ENCODE data around the gene PAPSS1.
"Not testable (repeated sequence)": the region's sequence is repeated elsewhere in the genome, so short reads cannot be mapped to it uniquely, and the experiment has no call there.

PAPSS1 gene

GRCh38 chr4:107685740-107686139, 34.3 kb downstream of the PAPSS1 start:
- no peak for DNase-seq

GRCh38 chr4:107683873-107684272, 36.2 kb downstream of the PAPSS1 start:
- no peak for DNase-seq

GRCh38 chr4:107682306-107682705, 37.7 kb downstream of the PAPSS1 start:
- no peak for DNase-seq

GRCh38 chr4:107669068-107669467, 51.0 kb downstream of the PAPSS1 start:
- no peak for DNase-seq

- no peak for DNase-seq
Observed at GRCh38 chr4:107666134-107666533, 53.9 kb downstream of the PAPSS1 start.

- no peak for DNase-seq
Observed at GRCh38 chr4:107665001-107665400, 55.0 kb downstream of the PAPSS1 start.

GRCh38 chr4:107658400-107659336, 61.4 kb downstream of the PAPSS1 start:
- DNase-seq, result no peak

GRCh38 chr4:107655289-107655688, 64.7 kb downstream of the PAPSS1 start:
- DNase-seq, result no peak

GRCh38 chr4:107654694-107655093, 65.3 kb downstream of the PAPSS1 start:
- no peak for DNase-seq

GRCh38 chr4:107651408-107651807, 68.6 kb downstream of the PAPSS1 start:
- DNase-seq, result not testable (repeated sequence)

- DNase-seq, result no peak
Observed at GRCh38 chr4:107650251-107650650, 69.8 kb downstream of the PAPSS1 start.

GRCh38 chr4:107648178-107648991, 71.6 kb downstream of the PAPSS1 start:
- DNase-seq, result no peak

- DNase-seq, result no peak
Observed at GRCh38 chr4:107647591-107647990, 72.4 kb downstream of the PAPSS1 start.

GRCh38 chr4:107645604-107646003, 74.4 kb downstream of the PAPSS1 start:
- DNase-seq, result no peak

- no peak for DNase-seq
Observed at GRCh38 chr4:107643021-107643420, 77.0 kb downstream of the PAPSS1 start.

- DNase-seq, result no peak
Observed at GRCh38 chr4:107640878-107641277, 79.2 kb downstream of the PAPSS1 start.

- no peak for DNase-seq
Observed at GRCh38 chr4:107640197-107640596, 79.8 kb downstream of the PAPSS1 start.

- no peak for DNase-seq
Observed at GRCh38 chr4:107635735-107636134, 84.3 kb downstream of the PAPSS1 start.

- no peak for DNase-seq
Observed at GRCh38 chr4:107631560-107631959, 88.5 kb downstream of the PAPSS1 start.

- DNase-seq, result no peak
Observed at GRCh38 chr4:107630185-107630705, 89.8 kb downstream of the PAPSS1 start.

- no peak for DNase-seq
Observed at GRCh38 chr4:107629318-107629717, 90.7 kb downstream of the PAPSS1 start.

- DNase-seq, result no peak
Observed at GRCh38 chr4:107625391-107625902, 94.6 kb downstream of the PAPSS1 start.

GRCh38 chr4:107624024-107624423, 96.0 kb downstream of the PAPSS1 start:
- DNase-seq, result no peak
